ENCODE measurements around the gene ZNF438. TPM values are rescaled to one million over a fixed set of nuclear protein-coding genes. Genes with fewer than 3 reads are reported as not detected.

ZNF438 gene
- polyA plus RNA-seq, 3 donors = 5.4 to 11.1 (median 9.3) TPM

- peaks cover 0 to 17% of the 10 kb centered on the region in 2 donors for H3K36me3 ChIP-seq (replicated peaks in 1 of 2; ENCODE audit: control insufficient read depth in 1 of 2, insufficient read depth in 2 of 2, low read length in 2 of 2)
- no peaks in the 10 kb centered on the region for H4K20me1 ChIP-seq (ENCODE audit: insufficient read depth, low read length)
- no peaks in the 10 kb centered on the region for H3K27me3 ChIP-seq (ENCODE audit: control insufficient read depth in 2 of 2, insufficient read depth in 2 of 2, low read length in 2 of 2)
- no peak overlapping the region for H3K27ac ChIP-seq (ENCODE audit: low read depth in 1 of 2, low read length in 2 of 2)
- DNase-seq = no peak
- H3K36me3 Mint-ChIP-seq = peaks cover 7 to 19% of the 10 kb centered on the region in 2 donors
- H3K4me1 Mint-ChIP-seq = peaks cover 51% of the 10 kb centered on the region
- WGBS (ENCODE audit: insufficient coverage) = no CpG with 5 or more reads among the region's 5 CpGs
- no peaks in the 10 kb centered on the region for H3K27me3 Mint-ChIP-seq (ENCODE audit: low read depth in 3 of 3)
- H3K27ac Mint-ChIP-seq = peak overlapping the region in 5 of 7 donors; percentile 21 to 66 (median 46)
- no peak overlapping the region for H3K4me2 ChIP-seq (replicated peaks; ENCODE audit: extremely low read depth, low read length, poor library complexity, severe bottlenecking)
- peaks cover 90% of the 10 kb centered on the region for H3K79me2 ChIP-seq (ENCODE audit: insufficient read depth, low read length)
- H2AFZ ChIP-seq (ENCODE audit: insufficient read depth, low read depth, low read length, poor library complexity, severe bottlenecking) = no peak overlapping the region
- H3K9ac ChIP-seq (ENCODE audit: insufficient read depth, low read length, poor library complexity, severe bottlenecking) = no peak overlapping the region
- H3K4me3 ChIP-seq (replicated peaks in 1 of 3; ENCODE audit: low read depth in 2 of 3, low read length in 3 of 3) = no peak overlapping the region
- peaks cover 5 to 8% of the 10 kb centered on the region in 2 donors for H3K9me3 ChIP-seq (replicated peaks in 1 of 2; ENCODE audit: control insufficient read depth in 1 of 2, insufficient read depth in 1 of 2, low read length in 2 of 2)
- H3K9me3 Mint-ChIP-seq = peaks cover 4 to 7% (median 7%) of the 10 kb centered on the region in 7 donors
- intact Hi-C loops (cut with micrococcal nuclease) = no loop called here
- peaks cover 44 to 56% of the 10 kb centered on the region in 2 donors for H3K4me1 ChIP-seq (ENCODE audit: control insufficient read depth in 1 of 2, insufficient read depth in 2 of 2, low read length in 2 of 2)
- no peak overlapping the region for H3K4me3 Mint-ChIP-seq
- TF ChIP-seq, protein P1, sequence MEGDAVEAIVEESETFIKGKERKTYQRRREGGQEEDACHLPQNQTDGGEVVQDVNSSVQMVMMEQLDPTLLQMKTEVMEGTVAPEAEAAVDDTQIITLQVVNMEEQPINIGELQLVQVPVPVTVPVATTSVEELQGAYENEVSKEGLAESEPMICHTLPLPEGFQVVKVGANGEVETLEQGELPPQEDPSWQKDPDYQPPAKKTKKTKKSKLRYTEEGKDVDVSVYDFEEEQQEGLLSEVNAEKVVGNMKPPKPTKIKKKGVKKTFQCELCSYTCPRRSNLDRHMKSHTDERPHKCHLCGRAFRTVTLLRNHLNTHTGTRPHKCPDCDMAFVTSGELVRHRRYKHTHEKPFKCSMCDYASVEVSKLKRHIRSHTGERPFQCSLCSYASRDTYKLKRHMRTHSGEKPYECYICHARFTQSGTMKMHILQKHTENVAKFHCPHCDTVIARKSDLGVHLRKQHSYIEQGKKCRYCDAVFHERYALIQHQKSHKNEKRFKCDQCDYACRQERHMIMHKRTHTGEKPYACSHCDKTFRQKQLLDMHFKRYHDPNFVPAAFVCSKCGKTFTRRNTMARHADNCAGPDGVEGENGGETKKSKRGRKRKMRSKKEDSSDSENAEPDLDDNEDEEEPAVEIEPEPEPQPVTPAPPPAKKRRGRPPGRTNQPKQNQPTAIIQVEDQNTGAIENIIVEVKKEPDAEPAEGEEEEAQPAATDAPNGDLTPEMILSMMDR (IDR thresholded peaks at IDR 0.05) = no peak
These were observed 44.2 kb downstream of the ZNF438 start for GRCh38 chr10:30987463-30987862.

GRCh38 chr10:30986053-30986555 lies 45.6 kb downstream of the ZNF438 start:
- Histone ChIP-seq H3K27ac (ENCODE audit: low read depth in 1 of 2, low read length in 2 of 2) (peak overlapping the region in 1 of 2 donors; percentile 75), H3K4me1 (ENCODE audit: control insufficient read depth in 1 of 2, insufficient read depth in 2 of 2, low read length in 2 of 2) (peaks cover 30 to 43% of the 10 kb centered on the region in 2 donors), H4K20me1 (ENCODE audit: insufficient read depth, low read length) (no peaks in the 10 kb centered on the region), H3K27me3 (ENCODE audit: control insufficient read depth in 2 of 2, insufficient read depth in 2 of 2, low read length in 2 of 2) (no peaks in the 10 kb centered on the region), H2AFZ (ENCODE audit: insufficient read depth, low read depth, low read length, poor library complexity, severe bottlenecking) (no peak overlapping the region), H3K79me2 (ENCODE audit: insufficient read depth, low read length) (peaks cover 80% of the 10 kb centered on the region), H3K9ac (ENCODE audit: insufficient read depth, low read length, poor library complexity, severe bottlenecking) (no peak overlapping the region), H3K9me3 (replicated peaks in 1 of 2; ENCODE audit: control insufficient read depth in 1 of 2, insufficient read depth in 1 of 2, low read length in 2 of 2) (peaks cover 8 to 9% of the 10 kb centered on the region in 2 donors), H3K4me3 (replicated peaks in 1 of 3; ENCODE audit: low read depth in 2 of 3, low read length in 3 of 3) (peak overlapping the region in 1 of 3 experiments; percentile 20), H3K36me3 (replicated peaks in 1 of 2; ENCODE audit: control insufficient read depth in 1 of 2, insufficient read depth in 2 of 2, low read length in 2 of 2) (peaks cover 3 to 28% of the 10 kb centered on the region in 2 donors), H3K4me2 (replicated peaks; ENCODE audit: extremely low read depth, low read length, poor library complexity, severe bottlenecking) (peak overlapping the region; percentile 7)
- Mint-ChIP-seq H3K4me3 (no peak overlapping the region), H3K27ac (peak overlapping the region in 6 of 7 donors; percentile 15 to 91 (median 80)), H3K9me3 (peaks cover 4 to 13% (median 7%) of the 10 kb centered on the region in 7 donors), H3K27me3 (ENCODE audit: low read depth in 3 of 3) (no peaks in the 10 kb centered on the region), H3K36me3 (peaks cover 12 to 23% of the 10 kb centered on the region in 2 donors), H3K4me1 (peaks cover 37% of the 10 kb centered on the region)
- intact Hi-C loops (cut with micrococcal nuclease) = no loop called here
- DNase-seq = peak; percentile 53 to 72 (median 56)
- TF ChIP-seq, protein P1 (IDR thresholded peaks at IDR 0.05) = no peak
- no CpG with 5 or more reads among the region's 3 CpGs for whole genome bisulfite sequencing (ENCODE audit: insufficient coverage)
